HG03442 (cell line): ENCODE data around the gene TRMT112.
"Not testable (repeated sequence)": the region's sequence is repeated elsewhere in the genome, so short reads cannot be mapped to it uniquely, and the experiment has no call there.

ENCODE experiments used
- ATAC-seq: cut with Tn5 transposase; IDR thresholded peaks from one replicate; pipeline ENCODE4 v1.9.1; 2021; ENCODE audit warnings: mild to moderate bottlenecking, moderate library complexity; ENCODE audit not compliant: unreplicated experiment

TRMT112 gene

GRCh38 chr11:64313491-64314145 lies 3.7 kb downstream of the TRMT112 start:
- no peak for ATAC-seq

- ATAC-seq, result no peak
Observed at GRCh38 chr11:64312947-64313346, 4.4 kb downstream of the TRMT112 start.

DNA sequence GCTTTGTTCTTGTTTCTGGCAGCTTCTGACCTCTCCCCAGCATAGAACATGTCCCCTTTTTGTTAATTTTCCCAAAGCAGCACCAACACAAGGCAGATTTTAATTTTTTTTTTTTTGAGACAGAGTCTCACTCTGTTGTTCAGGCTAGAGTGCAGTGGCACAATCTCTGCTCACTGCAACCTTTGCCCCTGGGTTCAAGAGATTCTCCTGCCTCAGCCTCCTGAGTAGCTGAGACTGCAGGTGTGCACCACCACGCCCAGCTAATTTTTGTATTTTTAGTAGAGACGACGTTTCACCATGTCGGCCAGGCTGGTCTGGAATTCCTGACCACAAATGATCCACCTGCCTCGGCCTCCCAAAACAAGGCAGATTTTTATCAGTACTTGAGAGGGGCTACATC lies 9.6 kb downstream of the TRMT112 start:
- not testable (repeated sequence) for ATAC-seq

GRCh38 chr11:64306876-64307622 lies 10.3 kb downstream of the TRMT112 start:
- no peak for ATAC-seq

- ATAC-seq, result no peak
Observed at GRCh38 chr11:64306563-64306875, 10.8 kb downstream of the TRMT112 start.

DNA sequence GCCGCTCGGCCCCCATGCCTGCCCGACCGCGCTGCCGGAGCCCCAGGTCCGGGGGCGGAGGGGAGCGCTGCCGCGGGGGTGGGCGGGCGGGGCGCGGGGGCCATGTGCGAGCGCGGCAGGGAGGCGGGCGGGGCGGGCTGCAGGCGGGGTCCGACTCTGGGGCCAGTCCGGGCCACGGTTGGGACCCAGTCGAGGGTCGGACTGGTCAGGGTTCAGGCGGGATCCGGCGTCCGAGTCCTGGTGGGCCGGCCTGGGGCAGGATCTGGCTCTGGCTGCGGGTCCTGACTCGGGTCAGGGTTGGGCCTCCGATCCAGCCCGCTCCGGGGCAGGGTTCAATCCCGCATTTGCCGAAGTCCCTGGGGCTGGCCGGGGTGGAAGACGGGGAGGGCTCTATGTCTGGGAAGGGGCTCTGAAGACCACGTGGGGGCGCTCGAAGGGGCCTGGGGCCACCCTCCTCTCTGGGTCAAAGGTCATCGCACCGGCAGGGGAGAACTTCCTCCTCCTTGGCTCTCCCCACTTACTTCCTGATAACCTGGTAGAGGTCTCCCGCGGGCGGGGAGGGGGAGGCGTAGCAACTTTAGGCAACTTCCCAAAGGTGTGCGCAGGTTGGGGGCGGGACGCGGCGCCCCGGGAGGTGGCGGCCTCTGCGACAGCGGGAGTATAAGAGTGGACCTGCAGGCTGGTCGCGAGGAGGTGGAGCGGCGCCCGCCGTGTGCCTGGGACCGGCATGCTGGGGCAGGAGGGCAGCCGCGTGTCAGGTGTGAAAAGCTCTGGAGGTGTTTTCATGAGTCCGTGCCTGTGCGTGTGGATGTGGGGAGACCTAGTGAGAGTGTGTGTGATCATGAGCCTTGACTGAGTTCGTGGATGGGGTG lies 11.4 kb downstream of the TRMT112 start:
- ATAC-seq, result peak; percentile 23

DNA sequence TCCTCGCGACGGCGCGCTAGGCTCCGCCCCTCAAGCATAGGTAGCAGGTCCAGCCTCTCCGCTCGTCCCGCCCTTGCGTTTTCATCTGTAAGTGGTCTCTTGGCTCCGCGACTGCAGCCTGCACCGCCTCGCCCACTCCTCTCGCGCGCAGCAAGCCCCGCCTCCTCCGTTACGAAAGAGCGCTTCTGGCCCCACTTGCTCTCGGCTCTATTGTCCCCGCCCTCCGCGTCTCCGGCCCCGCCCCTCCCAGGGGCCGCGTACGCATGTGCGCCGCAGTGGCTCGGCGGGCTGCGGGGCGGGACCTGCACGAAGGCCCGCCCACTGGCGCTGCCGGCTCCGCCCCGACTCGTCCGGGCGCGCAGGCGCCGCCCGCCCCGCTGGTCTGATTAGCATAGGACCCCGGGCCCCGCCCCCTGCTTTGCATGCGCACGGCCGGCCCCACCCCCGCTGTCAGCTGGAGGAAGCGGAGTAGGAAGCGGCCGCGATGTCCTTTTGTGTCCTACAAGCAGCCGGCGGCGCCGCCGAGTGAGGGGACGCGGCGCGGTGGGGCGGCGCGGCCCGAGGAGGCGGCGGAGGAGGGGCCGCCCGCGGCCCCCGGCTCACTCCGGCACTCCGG lies 12.2 kb downstream of the TRMT112 start, which contains the start of gene ESRRA:
Gene ESRRA, plus strand, starts transcription at position 450 of the 616 bp plus-strand sequence. CDS start 1,656 bp downstream, outside the sequence.
- ATAC-seq, result peak; percentile 62

DNA sequence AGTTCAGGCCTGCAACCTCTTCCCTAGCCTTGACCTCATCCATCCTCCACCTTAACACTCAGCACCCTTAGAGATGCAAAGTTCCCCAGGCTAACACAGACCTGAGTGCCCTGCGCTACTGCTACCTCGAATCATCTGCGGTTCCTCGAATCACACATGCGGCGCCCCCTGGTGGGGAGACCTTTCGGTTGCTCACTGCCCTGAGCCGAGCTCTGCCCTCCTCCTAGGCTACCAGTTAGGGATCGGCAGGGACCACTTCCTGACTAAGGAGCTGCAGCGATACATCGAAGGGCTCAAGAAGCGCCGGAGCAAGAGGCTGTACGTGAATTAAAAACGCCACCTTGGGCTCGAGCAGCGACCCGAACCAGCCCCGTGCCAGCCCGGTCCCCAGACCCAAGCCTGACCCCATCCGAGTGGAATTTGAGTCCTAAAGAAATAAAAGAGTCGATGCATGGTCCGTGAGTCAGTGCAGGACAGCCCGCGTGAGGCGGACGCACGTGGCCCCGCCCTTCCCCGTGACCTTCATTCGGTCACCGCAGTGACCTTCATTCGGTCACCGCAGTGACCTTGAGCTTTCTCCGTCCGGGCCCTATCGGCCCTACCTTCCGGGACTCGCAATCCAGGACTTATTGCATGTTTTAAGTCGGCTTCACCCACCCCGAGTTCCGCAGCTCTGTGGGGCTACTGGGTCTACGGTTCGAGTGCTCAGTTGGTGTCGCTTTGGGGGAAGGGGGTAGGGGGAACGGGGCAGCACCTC lies 12.9 kb downstream of the TRMT112 start:
- ATAC-seq, result peak; percentile 24

GRCh38 chr11:64304032-64304315 lies 13.4 kb downstream of the TRMT112 start:
- ATAC-seq, result no peak

DNA sequence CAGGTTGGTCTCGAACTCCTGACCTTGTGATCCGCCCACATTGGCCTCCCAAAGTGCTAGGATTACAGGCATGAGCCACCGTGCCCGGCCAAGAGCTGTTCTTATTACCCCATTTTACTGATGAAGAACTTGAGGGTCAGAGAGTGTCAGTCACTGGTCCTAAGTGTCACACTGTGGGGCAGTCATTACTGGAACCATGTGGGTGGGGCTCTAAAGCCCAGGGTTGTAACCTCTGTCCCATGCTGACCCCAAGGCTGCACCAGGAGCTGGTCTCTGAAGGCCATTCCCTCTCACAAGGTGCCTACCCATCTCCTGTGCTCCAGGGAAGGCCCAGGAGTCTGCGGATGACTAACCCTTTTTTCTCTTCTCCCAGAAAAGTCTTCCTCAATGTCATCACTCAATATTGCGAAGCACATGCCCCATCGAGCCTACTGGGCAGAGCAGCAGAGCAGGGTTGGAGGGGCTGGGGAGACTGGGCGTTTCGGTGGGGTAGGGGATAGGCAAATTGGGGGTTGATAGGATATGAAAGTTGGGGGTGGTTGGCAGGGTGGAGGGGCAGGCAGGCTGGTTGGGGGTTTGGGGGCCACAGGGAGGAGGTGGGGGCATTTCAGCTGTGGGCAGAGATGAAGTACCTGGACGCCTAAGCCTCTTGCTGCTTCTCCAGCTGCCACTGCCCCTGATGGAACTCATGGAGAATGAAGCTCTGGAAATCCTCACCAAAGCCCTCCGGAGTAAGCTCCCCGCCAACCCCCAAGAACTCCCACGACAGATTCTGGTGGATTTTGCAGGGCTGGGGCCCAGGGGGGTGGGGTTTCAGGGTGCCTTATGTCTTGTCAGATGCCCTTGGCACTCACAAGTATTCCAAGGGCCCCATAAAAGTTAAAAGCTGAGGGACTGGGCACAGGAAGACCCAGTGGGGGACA lies 14.0 kb downstream of the TRMT112 start:
- ATAC-seq, result no peak

- no peak for ATAC-seq
Observed at GRCh38 chr11:64299847-64300648, 17.3 kb downstream of the TRMT112 start, which contains the start of gene CATSPERZ. TSS of gene CATSPERZ (plus strand) at chr11:64300358. CDS start at chr11:64300411, 53 bp downstream.

DNA sequence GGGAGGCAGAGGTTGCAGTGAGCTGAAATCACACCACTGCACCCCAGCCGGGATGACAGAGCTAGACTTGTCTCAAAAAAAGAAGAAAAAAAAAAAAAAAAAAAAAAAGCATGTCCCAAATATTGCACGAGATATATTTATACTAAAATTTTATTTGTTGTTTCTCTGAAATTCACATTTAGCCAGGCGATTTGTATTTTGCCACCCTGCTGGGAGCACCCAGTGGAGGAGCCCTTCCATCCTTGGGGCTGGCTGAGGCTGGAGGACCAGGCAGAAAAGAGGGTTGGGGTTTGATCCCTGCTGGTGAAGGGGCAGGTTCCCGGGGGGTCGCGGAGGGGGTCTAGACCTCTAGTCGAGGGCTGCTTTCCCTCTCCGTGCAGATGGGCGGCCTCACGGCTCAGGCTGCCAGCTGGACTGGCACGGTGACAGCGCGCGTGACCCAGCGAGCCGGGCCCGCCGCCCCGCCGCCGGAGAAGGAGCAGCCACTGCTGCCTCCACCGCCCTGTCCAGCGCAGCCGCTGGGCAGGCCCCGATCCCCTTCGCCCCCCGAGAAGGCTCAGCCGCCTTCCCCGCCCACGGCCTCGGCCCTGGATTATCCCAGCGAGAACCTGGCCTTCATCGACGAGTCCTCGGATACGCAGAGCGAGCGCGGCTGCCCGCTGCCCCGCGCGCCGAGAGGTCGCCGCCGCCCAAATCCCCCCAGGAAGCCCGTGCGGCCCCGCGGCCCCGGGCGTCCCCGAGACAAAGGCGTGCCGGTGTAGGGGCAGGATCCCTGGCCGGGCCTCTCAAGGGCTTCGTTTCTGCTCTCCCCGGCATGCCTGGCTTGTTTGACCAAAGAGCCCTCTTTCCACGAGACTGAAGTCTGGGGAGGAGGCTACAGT lies 18.2 kb downstream of the TRMT112 start:
- no peak for ATAC-seq

DNA sequence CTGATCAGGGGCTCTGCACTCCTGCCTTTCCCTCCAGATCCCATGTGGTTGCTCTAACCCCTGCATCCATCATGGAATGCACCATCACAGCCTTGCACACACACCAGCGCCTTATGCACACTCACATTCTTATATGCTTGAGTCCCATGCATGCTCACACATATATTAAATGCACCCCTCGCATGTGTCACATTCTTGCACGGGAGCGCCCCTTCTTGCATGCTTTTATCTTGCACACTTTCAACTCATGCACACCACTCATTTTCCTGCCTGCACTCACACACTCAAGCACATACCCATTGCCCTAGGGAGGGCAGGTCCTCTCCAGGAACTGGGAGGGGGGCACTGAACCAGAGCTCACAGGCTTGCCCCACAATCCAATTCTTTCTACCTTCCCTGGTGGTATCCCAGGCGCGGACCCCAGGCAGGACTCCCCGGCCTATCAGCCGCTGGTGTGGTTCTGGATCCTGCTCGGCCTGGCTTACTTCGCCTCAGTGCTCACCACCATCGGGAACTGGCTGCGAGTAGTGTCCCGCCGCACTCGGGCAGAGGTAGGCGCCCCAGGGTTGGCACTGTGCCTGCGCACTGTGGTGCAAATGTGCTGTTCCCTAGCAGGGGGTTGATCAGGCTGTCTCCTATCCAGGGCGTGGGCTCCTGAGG lies 19.5 kb downstream of the TRMT112 start:
- ATAC-seq, result no peak

DNA sequence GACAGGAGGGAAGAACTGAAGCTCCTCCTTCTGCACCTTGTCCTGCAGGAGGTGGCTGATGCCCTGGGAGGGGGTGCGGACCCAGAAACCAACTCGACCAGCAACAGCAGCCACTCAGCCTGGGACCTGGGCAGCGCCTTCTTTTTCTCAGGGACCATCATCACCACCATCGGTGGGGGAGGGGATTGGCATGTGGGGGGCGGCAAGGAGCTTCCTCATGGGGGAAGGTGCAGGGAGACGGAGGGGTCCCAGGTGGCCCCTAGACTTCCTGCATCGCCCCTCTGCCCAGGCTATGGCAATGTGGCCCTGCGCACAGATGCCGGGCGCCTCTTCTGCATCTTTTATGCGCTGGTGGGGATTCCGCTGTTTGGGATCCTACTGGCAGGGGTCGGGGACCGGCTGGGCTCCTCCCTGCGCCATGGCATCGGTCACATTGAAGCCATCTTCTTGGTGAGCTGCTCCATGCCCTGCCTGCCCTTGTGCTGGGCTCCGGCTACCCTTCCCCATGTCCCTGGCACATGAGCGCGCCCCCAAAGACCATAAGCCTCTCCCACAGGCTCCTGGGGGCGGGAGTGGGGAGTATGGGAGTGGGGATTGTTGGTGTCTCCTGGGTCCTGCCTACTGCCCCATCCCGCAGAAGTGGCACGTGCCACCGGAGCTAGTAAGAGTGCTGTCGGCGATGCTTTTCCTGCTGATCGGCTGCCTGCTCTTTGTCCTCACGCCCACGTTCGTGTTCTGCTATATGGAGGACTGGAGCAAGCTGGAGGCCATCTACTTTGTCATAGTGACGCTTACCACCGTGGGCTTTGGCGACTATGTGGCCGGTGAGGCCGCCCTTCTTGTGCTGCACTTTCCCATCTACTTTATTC lies 20.3 kb downstream of the TRMT112 start:
- no peak for ATAC-seq

DNA sequence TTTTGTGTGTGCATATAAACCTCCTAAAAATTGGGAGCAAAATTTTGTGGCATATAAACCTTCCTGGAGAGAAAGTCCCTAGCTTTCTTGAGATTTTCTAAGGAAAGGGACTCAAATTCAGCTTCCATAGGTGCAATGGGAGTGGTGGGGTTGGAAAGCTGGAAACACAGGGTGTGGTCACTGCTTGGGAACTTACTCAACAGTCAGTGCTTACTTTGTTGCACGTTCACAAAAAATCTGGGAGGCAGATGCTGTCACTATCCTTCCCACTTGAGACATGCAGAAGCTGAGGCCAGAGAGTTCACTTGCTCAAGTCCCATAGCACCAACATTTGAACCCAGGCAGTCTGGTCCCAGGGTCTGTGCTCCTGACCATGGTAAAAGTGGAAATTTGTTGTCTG lies 21.1 kb downstream of the TRMT112 start:
- no peak for ATAC-seq

DNA sequence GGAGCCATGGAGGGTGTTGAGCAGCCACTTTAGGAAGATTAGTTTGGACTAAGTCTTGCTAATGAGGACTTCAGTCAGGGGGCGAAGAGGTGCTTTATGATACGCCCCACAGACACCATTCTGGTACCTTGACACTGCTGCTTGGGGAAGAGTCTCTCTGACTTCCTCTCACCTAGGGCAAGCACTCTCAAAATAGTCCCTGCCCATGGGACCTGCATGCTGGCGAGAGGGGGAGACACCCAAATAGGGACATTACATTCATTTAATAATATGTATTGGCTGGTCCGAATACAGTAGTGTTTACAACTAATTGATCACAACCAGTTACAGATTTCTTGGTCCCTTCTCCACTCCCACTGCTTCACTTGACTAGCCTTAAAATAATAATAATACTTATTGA lies 21.6 kb downstream of the TRMT112 start:
- ATAC-seq, result no peak
